HTR-8/SVneo (cell line): ENCODE results near the gene NEMP1.
"Not testable (repeated sequence)": the region's sequence is repeated elsewhere in the genome, so short reads cannot be mapped to it uniquely, and the experiment has no call there.

Source experiments
- DNase-seq: peaks from one replicate; pipeline ENCODE4 v3.0.0; 2011; ENCODE audit warnings: low spot score, mixed read lengths; ENCODE audit not compliant: insufficient read length
- FAIRE-seq: peaks from 2 replicates; lab custom pipeline; 2011; peaks lifted over from hg19 to GRCh38; lab: Jason Lieb, UNC

NEMP1 gene

DNA sequence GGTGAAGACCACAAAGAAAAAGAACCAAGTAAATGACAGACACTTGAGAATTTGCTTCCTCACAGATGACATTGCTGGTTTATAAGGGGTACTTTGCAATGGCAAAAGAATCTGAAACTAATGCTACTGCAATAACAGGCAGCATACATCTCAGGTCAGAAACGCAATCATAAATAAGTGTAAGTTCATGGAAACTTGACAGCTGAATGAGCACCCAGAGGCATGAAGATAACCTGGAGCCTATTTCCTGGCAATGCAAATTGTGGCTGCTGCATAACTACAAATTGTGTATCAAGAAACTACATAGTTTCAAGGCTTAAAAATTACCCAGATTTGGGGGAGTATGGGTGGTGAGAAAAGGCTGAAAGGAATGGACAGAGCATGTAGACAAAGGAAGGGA, 20.1 kb downstream of the NEMP1 start:
- DNase-seq (no peak), FAIRE-seq (no peak)

DNA sequence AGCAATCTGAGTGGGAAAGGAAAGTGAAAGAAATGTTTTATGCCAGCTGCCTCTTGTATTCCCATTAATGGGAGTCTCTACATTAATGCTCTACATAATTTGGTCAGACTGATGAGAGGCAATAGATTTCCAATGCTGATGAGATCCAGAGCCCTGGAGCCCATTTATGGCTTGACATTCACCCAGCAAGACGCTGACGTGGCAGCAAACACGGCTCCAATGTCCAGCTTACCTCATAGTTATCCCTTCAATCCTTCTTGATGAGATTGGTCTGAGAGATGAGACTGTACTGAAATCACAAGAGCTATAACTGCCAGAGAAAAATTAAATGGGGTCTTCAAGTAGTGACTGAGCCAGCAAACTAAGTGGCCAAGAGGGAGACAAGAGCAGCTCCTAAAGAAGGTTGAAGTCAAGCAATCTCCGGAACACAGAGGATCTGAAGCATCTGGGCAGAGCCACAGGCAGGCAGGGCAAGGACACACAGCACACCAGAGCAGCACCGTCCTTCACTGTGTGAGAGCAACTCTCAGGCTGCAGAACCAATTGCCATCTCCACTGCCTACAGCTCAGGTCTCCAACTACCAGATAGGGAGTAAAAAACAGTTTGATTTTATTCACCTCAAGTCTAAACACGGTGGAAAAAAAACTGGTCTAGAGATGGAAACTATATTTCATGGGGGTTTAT, 21.4 kb downstream of the NEMP1 start:
- FAIRE-seq, result no peak
- no peak for DNase-seq

DNA sequence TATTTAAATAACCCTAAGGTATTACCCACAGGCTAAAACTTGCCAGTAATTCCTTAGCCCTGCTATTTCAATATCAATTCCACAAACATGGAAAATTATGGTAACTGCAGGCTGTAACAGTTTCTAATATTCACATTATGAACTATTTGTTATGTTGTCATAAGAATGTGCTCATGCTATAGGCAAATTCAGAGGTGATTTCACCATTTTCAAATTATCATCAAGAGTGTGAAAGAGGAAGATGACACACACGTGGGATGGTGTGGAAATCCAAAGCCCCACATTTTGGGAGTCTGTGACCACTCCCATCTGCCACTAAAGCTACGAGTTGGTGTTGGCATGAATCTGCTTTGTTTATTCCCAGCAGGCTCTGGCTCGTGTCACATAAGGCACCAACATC, 22.8 kb downstream of the NEMP1 start:
- FAIRE-seq (no peak), DNase-seq (no peak)

DNA sequence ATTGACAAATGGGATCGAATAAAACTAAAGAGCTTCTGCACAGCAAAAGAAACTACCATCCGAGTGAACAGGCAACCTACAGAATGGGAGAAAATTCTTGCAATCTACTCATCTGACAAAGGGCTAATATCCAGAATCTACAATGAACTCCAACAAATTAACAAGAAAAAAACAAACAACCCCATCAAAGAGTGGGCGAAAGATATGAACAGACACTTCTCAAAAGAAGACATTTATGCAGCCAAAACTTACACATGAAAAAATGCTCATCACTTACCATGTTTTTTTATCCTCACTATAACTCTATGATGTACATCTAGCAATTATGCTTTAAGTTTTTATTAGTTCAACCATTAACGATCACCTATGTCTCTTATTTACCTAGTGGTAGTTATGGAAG, 24.7 kb downstream of the NEMP1 start:
- not testable (repeated sequence) for FAIRE-seq

DNA sequence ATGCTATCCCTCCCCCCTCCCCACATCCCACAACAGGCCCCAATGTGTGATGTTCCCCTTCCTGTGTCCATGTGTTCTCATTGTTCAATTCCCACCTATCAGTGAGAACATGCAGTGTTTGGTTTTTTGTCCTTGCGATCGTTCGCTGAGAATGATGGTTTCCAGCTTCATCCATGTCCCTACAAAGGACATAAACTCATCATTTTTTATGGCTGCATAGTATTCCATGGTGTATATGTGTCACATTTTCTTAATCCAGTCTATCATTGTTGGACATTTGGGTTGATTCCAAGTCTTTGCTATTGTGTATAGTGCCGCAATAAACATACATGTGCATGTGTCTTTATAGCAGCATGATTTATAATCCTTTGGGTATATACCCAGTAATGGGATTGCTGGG, 25.4 kb downstream of the NEMP1 start:
- not testable (repeated sequence) for DNase-seq, FAIRE-seq

More for the DNA sequence above, 24.7 kb downstream of the NEMP1 start:
- not testable (repeated sequence) for DNase-seq

DNA sequence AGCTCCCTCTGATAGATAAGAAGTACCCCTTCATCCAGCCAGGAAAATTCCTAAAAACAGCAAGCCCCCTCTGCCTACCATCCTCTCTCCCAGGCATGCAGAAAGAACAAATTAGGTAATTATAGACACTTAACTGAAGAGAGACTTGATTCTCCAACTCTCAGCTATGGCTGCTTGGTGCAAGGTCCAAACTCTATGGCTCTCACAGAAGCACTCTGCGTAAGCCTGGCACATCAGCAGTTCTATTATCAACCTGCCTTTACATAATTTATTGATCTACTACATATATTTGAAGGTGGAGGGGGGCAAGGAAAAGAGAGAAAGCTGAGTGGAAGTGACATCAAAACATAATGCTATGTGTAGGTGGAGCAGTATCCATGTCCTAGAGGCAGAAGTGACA, 27.6 kb downstream of the NEMP1 start:
- FAIRE-seq, result no peak
- DNase-seq, result no peak

DNA sequence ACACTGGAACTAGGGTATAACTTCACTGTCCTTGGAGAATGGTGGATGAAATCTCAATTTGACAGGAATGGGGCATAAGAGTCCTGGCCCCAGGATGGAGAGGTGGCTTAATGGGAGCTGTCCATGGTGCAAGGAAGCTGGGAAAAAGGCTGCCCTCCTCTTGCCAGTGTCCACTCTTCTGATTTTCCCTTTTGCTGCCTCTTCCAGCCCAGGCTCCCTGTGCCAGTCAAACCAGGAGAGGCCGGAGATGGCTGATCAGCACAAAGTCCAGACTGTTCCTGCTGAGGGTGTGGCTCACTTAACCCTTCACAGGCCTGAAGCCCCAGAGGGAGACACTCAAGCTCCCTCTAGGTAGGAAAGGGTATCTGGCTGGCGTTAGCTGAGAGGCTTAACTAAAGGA, 28.7 kb downstream of the NEMP1 start, which contains the start of gene MYO1A:
MYO1A (minus strand) TSS at position 240 of the 400 bp plus-strand sequence. CDS start 1,806 bp downstream, outside the sequence.
- FAIRE-seq, result no peak
- peak; percentile 31 for DNase-seq

DNA sequence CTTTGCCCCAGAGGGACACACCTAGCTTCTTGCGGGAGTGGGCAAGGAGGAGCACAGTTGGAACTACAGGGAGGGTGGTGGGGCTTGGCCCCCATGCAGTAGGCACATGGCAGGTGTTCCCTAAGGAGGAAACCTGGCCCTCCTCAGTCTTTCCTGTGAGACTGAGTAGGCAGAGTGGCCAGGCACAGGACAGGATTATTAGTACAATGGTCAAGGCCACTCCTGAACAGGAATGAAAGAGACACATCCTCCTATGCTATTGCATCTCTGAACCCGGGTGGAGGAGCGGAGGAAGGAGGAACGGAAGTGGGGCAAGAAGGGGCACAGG, 29.5 kb downstream of the NEMP1 start:
- DNase-seq, result no peak
- no peak for FAIRE-seq

DNA sequence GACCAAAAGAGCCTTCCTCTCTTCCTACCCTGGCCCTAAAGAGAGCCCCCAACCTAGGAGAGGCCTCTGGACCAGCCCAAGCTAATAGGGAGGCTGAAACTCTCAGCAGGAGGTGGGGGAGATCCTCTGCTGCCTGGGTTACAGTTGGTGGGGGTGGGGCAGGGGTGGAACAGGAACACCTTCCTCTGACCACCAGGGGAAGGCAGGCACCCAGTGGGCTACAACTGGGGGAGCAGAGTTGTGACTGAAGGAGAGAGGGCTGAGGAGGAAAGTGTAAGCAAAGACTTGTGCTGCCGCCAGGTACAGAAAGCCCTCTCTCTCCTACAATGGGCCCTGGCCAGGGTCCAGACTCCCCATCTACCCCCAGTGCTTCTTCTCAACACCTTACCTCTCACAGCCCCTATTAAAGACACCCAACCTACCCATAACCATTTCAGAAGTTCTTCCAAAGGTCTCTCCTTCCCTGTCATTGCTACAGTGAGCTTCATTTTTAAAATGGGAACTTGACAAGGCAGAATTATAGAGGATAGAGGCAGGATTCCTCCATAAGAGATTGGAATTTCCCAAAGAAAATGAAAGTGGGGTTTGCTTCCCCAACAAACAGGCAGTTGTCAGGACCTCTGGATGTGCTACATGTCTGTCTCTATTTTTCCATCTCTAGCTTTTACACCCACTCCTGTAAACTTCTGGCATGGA, 30.0 kb downstream of the NEMP1 start:
- peak; percentile 66 for FAIRE-seq
- no peak for DNase-seq

DNA sequence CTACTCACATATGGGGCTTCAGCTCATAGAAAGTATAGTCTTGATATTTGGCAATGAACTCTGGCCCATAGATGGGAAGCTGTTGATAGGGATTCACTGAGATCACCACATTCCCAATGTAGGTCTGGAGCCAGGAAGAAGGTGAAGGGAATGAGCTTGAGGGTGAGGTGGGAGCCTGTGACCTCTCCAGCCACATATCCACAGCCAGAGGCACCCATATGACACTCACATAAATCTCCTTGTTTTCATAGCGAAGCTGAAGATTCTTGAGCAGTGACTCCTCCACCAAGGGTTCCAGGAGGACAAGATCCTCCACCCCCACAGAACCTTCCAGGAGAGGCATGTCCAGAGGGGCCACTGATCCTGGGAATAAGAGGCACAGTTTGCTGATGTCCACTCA, 30.6 kb downstream of the NEMP1 start:
- DNase-seq (peak; percentile 71), FAIRE-seq (peak; percentile 38)

DNA sequence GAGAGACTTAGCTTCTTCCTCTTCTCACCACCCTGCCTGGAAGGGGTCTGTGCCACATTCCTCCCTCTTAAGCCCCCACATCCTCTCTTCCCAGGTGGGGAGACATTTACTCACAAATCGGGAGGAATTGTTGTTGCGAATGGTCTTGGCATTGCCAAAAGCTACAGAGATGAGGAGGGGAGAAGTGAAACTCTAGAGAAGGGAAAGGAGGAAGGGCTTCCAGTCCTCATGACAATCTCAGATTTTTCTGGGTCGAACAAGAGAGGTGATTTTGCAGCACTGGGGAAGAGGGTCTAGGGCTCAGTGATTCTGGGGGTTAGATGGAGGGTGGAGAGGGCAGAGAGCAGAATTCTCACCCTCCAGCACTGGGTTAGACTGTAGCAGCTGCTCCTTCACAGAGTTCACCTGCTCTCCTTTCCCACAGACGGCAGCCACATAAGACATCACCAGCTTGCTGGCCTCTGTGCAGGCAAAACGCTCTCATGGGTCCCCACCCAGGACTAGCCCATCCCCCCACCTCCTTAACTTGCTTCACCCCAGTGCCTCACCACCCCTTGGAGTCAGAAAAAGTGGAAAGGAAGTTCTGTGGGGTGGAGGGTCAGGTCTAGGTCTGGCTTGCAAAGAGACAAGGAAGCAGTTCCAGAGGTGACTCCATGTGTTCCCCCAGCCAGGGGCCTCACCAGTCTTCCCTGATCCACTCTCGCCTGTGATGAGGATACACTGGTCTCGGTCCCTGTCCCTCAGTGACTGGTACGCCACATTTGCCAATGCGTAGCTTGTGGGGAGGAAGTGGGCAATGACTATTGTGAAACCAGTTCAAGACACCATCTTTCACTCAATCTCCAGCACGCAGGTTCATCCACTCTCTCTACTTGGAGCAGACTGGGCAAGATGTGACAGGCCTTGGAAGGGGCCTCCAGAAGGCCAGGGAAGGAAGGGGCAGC, 31.4 kb downstream of the NEMP1 start:
- no peak for DNase-seq
- no peak for FAIRE-seq

DNA sequence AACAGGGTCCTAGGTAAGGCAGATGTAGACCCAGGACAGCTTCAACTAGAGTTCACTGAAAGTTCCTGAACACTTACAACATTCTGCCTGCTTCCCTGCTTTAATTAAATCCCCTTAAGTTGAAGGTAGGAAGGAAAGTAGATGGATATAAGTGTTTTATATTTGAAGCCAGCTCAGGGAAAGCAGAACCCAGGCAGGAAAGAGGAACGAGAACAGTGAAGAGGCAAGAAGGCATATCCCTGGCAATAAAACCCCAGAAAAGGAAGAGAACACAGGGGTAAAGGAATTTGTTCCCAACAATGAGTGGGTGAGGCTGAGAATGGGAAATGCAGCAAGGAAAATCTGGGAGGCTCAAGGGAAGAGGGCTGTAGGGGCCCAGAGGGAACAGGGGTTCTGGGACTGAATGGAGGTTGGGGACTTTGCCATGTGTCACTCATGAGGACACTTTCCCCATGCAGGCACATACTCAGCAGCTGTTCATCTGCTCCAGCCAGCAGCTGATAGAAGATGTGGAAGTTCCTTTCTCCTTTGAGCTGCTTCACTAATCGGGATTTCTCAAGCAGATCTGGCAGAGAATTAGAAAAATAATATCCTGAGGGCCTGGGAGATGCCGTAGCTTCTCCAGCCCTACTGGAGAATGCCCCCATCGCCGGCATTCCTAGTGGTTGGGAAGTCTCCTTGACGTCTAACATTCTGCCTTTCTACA, 32.4 kb downstream of the NEMP1 start:
- DNase-seq (no peak), FAIRE-seq (peak; percentile 26)

DNA sequence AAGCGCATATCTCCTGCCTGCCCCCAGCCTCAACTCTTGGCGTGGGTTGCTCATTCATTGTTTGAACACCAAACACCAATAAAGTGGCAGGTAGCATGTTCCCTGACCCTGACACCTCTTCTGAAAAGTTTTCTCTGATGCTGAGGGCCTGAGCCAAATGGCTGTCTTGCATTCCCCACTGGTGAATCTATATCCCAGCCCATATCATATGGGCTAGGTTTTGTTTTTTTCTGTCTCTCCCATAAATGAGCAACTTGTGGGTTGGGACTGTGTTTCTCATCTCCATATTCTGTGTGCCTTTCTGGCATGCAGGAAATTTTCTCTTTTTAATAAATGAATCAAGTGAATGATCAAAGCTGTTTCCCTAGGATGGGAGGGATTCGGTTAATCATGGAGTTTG, 33.7 kb downstream of the NEMP1 start:
- DNase-seq, result no peak
- no peak for FAIRE-seq

DNA sequence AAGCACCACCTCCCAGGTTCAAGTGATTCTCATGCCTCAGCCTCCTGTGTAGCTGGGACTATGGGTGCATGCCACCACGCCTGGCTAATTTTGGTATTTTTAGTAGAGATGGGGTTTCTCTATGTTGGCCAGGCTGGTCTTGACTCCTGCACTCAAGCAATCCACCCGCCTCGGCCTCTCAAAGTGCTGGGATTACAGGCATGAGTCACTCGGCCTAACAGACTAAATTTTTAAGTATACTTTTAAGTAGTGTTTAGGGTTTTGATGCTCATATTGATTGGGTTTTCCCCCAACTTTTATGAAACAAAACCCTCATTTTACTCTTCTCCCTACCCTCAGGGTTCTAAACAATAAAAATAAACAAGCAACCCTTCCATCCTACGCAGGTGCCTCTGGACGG, 34.1 kb downstream of the NEMP1 start:
- no peak for DNase-seq
- FAIRE-seq, result no peak

DNA sequence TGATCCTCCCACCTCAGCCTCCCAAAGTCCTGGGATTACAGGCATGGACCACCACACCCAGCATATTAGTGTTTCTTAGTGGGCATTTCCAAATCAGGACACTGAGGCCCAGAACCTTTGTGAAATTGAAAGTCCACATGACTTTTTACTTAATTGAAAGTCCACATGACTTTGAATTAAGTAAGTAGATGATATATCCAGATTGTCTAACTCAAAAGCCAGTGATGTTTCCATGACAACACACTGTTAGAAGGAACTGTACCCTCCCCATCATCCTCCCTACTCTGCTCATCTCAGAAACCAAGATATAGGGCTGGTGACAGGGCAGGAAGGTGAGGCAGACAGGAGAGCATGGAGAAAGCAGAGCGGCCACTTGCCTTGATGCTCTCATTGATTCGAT, 35.9 kb downstream of the NEMP1 start:
- FAIRE-seq (no peak), DNase-seq (no peak)

DNA sequence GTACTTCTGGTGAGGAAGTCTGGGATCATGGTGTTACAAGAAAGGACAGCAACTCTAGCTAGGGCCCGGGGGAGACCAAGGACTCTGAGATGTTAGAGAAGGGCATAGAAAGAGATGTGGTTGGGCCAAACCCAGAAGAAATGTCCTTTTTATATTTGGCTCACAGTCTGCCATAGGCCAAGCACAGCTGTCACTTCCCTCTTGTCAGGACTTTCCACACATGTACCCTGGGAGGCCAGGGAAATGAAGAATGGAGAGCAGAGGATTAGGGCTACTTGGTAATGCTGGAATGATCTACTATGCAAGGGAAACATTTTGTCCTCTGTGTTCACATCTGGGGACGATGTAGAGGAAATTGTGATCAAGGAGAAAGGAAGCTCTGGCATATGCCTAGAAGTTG, 37.8 kb downstream of the NEMP1 start:
- no peak for FAIRE-seq
- DNase-seq, result no peak

DNA sequence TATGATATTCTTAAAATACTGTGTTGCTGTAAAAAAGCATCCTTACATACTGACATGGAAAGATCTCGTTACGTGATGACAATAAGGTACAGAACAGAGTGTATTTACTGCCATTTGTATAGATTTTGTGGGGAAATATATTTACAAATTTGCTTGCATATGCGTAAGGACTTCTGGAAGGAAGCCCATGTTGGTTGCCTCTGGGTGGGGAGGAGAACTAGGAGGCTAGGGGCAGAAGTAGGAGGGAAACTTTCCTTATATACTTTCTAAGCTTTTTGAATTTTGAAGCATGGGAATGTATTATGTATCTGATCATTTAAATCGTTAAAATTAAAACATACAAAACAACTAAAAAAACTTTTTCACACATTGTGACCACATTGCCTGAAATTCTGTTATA, 38.4 kb downstream of the NEMP1 start:
- no peak for FAIRE-seq
- DNase-seq, result no peak

DNA sequence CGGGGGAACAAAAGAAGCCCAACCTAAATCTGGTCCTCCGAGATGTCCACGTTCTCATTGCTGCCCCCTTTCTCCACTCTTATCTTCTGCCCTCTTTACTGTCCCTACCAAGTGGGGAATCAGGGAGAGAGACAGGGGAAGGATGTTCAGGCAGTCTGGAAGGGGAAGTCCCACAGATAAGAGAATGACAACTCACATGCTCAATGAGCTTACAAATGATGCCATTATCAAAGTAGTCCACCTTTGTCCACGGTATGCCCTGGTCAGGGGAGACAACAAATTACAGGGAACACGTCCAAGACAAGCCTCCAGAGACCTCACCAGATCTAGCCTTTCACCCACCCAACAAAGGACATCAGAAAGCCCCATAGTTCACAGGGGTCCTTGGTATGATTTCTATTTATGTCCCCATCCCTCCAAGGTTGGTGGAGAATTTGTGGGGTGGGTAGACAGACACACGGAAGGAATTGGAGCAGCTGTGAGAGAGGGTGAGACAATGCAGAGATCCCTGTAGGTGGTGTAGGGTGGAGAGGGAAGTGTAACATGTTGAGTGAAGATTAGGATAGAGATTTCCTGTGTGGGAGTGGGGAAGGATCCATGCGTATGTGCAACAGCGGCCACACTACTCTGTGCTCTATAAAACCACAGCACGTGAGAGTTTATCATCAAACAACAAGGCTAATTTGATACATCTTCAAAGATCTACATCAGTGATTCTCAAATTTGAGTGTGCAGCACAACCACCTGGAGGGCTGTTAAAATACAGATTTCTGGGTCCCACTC, 39.4 kb downstream of the NEMP1 start:
- DNase-seq (no peak), FAIRE-seq (no peak)

DNA sequence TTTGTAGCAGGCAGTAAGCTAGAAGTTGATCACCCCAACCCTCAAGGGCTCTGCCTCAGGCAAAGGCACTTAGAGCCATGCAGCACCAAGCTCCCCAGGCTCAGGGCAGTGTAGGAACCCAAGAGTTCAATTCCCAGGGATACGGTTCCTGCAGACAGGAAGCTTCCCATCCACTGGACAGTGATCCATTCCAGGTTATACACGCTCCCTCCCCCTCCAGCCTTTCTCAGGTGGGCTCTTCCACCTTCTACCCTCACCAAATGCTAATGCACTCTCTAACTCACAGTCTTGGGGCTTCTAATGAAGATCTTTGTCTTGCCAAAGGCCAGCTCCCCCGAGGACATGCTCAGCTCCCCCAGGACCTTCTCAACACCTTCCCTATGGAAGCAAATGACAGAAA, 41.3 kb downstream of the NEMP1 start:
- FAIRE-seq (no peak), DNase-seq (no peak)

DNA sequence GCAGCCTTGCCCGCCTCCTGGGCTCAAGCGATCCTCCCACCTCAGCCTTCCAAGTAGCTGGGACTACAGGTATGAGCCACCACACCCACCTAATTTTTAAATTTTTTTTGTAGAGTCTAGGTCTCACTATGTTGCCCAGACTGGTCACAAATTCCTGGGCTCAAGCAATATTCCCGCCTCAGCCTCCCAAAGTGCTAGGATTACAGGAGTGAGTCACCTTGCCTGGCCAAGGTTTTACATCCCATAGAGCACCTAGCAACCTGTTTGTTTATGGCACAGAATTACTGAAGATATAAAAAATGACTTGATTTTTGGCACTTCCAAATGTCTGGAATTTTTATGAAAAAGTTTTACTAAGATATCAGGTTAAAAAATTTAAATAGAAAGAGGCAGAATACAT, 45.2 kb downstream of the NEMP1 start:
- DNase-seq (no peak), FAIRE-seq (no peak)
